CD4-positive, alpha-beta T cell treated with Interleukin-2 at 100 ng/mL for 4 hours (primary cell): ENCODE results near the gene CTXN2.
A peak's percentile ranks its signal among the peaks of the same experiment; 100 is the strongest.

Experiments
- DNase-seq: peaks from one replicate; pipeline ENCODE4 v3.0.0-alpha.2; 2020; ENCODE audit warnings: low spot score

The CTXN2 gene

GRCh38 chr15:48222627-48223026 is 31.2 kb downstream of the CTXN2 start:
- DNase-seq = no peak

- no peak for DNase-seq
These were observed 34.3 kb downstream of the CTXN2 start for GRCh38 chr15:48225771-48226170.

- DNase-seq = no peak
These were observed 39.0 kb downstream of the CTXN2 start for GRCh38 chr15:48230498-48230897.

- DNase-seq = no peak
These were observed 41.8 kb downstream of the CTXN2 start for GRCh38 chr15:48233246-48233645.

GRCh38 chr15:48239334-48239733 is 47.9 kb downstream of the CTXN2 start:
- DNase-seq = no peak

GRCh38 chr15:48242015-48242414 is 50.5 kb downstream of the CTXN2 start:
- no peak for DNase-seq

- DNase-seq = no peak
These were observed 51.1 kb downstream of the CTXN2 start for GRCh38 chr15:48242535-48242934.

GRCh38 chr15:48244921-48245320 is 53.5 kb downstream of the CTXN2 start:
- no peak for DNase-seq

- no peak for DNase-seq
These were observed 56.9 kb downstream of the CTXN2 start for GRCh38 chr15:48248414-48248813.

GRCh38 chr15:48250640-48251076 is 59.2 kb downstream of the CTXN2 start:
- peak; percentile 6 for DNase-seq

GRCh38 chr15:48253172-48253571 is 61.7 kb downstream of the CTXN2 start:
- DNase-seq = no peak
